HepG2 (cell line): ENCODE data around the gene KLHL21. TPM values are rescaled to one million over a fixed set of nuclear protein-coding genes. Genes with fewer than 3 reads are reported as not detected.

ENCODE experiments used
- ATF6 ChIP-seq: sonication (generic); formaldehyde crosslinking; conservative IDR thresholded peaks from 2 replicates; pipeline ENCODE4 v1.4.0; 2020; ENCODE audit warnings: missing genetic modification reagents
- BCLAF1 ChIP-seq: fragments of 450-650 bp; IDR thresholded peaks from 2 replicates; pipeline ENCODE4 v1.6.1; 2017; ENCODE audit warnings: mild to moderate bottlenecking
- CHD4 ChIP-seq: fragments of 200-600 bp; sonication (generic); IDR thresholded peaks from 2 replicates; pipeline ENCODE4 v1.7.0; 2017; ENCODE audit warnings: mild to moderate bottlenecking, low read length, borderline replicate concordance
- FOXO4 ChIP-seq: sonication (generic); formaldehyde crosslinking; conservative IDR thresholded peaks from 2 replicates; pipeline ENCODE4 v1.8.1; 2023; ENCODE audit warnings: missing genetic modification reagents
- IRF1 ChIP-seq: sonication (generic); formaldehyde crosslinking; IDR thresholded peaks from 2 replicates; pipeline ENCODE4 v1.4.0; 2020; ENCODE audit warnings: low read depth, mild to moderate bottlenecking, missing genetic modification reagents
- MEIS2 ChIP-seq: sonication (generic); formaldehyde crosslinking; IDR thresholded peaks from 2 replicates; pipeline ENCODE4 v1.9.0; 2021; ENCODE audit warnings: mild to moderate bottlenecking, missing genetic modification reagents
- MXD3 ChIP-seq: IDR thresholded peaks from 2 replicates; pipeline ENCODE4 v1.6.1; 2016; ENCODE audit warnings: mild to moderate bottlenecking, missing biosample characterization, missing genetic modification reagents
- NFIB ChIP-seq: sonication (generic); formaldehyde crosslinking; IDR thresholded peaks from 2 replicates; pipeline ENCODE4 v1.9.0; 2021; ENCODE audit warnings: missing genetic modification reagents, mild to moderate bottlenecking, borderline replicate concordance
- PLRG1 ChIP-seq: fragments of 450-650 bp; conservative IDR thresholded peaks from 2 replicates; pipeline ENCODE4 v1.6.1; 2016
- RFX1 ChIP-seq: fragments of 450-650 bp; IDR thresholded peaks from 2 replicates; pipeline ENCODE4 v1.6.1; 2017
- RFX5 ChIP-seq: IDR thresholded peaks from 2 replicates; pipeline ENCODE4 v1.6.1; 2011; ENCODE audit warnings: low read depth, low read length, improper control_type of control experiment
- SRSF4 ChIP-seq: fragments of 200-400 bp; formaldehyde crosslinking; IDR thresholded peaks from one replicate; pipeline ENCODE4 v1.6.1; 2018; ENCODE audit warnings: mild to moderate bottlenecking, low read depth, low read length, moderate library complexity; ENCODE audit not compliant: poor library complexity, severe bottlenecking
- SYNCRIP ChIP-seq: fragments of 200-400 bp; formaldehyde crosslinking; IDR thresholded peaks from 2 replicates; pipeline ENCODE4 v1.6.1; 2018; ENCODE audit warnings: mild to moderate bottlenecking, low read depth, low read length; ENCODE audit not compliant: insufficient read depth
- ZFAT ChIP-seq: sonication (generic); formaldehyde crosslinking; conservative IDR thresholded peaks from 2 replicates; pipeline ENCODE4 v1.8.1; 2023; ENCODE audit warnings: missing genetic modification reagents, inconsistent platforms
- ZIK1 ChIP-seq: sonication (generic); formaldehyde crosslinking; IDR thresholded peaks from 2 replicates; pipeline ENCODE4 v1.5.0; 2020; ENCODE audit warnings: mild to moderate bottlenecking, low read depth, missing genetic modification reagents, borderline replicate concordance
- ZMYM2 ChIP-seq: sonication (generic); formaldehyde crosslinking; IDR thresholded peaks from 2 replicates; pipeline ENCODE4 v1.8.0; 2022; ENCODE audit warnings: mild to moderate bottlenecking, missing genetic modification reagents
- ZNF234 ChIP-seq: sonication (generic); formaldehyde crosslinking; conservative IDR thresholded peaks from 2 replicates; pipeline ENCODE4 v1.5.1; 2020; ENCODE audit warnings: mild to moderate bottlenecking, missing genetic modification reagents
- ZNF296 ChIP-seq: sonication (generic); formaldehyde crosslinking; conservative IDR thresholded peaks from 2 replicates; pipeline ENCODE4 v1.5.0; 2020; ENCODE audit warnings: mild to moderate bottlenecking, missing genetic modification reagents
- ZNF343 ChIP-seq: sonication (generic); formaldehyde crosslinking; IDR thresholded peaks from 2 replicates; pipeline ENCODE4 v1.4.0; 2020; ENCODE audit warnings: mild to moderate bottlenecking, missing genetic modification reagents
- ZNF432 ChIP-seq: sonication (generic); formaldehyde crosslinking; IDR thresholded peaks from 2 replicates; pipeline ENCODE4 v1.5.0; 2020; ENCODE audit warnings: missing genetic modification reagents, mild to moderate bottlenecking, borderline replicate concordance
- ZNF629 ChIP-seq: sonication (generic); formaldehyde crosslinking; conservative IDR thresholded peaks from 2 replicates; pipeline ENCODE4 v1.5.0; 2020; ENCODE audit warnings: missing genetic modification reagents
- ZNF713 ChIP-seq: sonication (generic); formaldehyde crosslinking; IDR thresholded peaks from 2 replicates; pipeline ENCODE4 v1.4.0; 2020; ENCODE audit warnings: mild to moderate bottlenecking, missing genetic modification reagents
- ZNF788 ChIP-seq: sonication (generic); formaldehyde crosslinking; IDR thresholded peaks from 2 replicates; pipeline ENCODE4 v1.5.0; 2020; ENCODE audit warnings: mild to moderate bottlenecking, missing genetic modification reagents, borderline replicate concordance
- polyA plus RNA-seq, 8 experiments: library from polyadenylated mRNA; depleted of rRNA in 3 of 8; stranded (reverse) in 7 of 8; unstranded in 1 of 8; fragments of >200 nt; fragmentation: Illumina TruSeq in 4 of 8; extraction: Trizol in 4 of 8; gene quantifications; 2 replicates each; pipeline versions ENCODE4 v1.2.1 to v1.2.3, GENCODE V29; 2011 to 2016; ENCODE audit warnings: low read depth in 4 of 8, missing spikeins in 1 of 8, mixed read lengths in 1 of 8; ENCODE audit not compliant: insufficient read depth in 1 of 8
- total RNA-seq, 5 experiments: library from RNA; depleted of rRNA; stranded (reverse); fragments of >200 nt; fragmentation: Illumina TruSeq; extraction: Trizol; gene quantifications; 2 replicates each; pipeline ENCODE4 v1.2.3, GENCODE V29; 2016; ENCODE audit warnings: low read depth in 1 of 5

KLHL21 gene
- total and polyA plus RNA-seq, 2 of the 13 experiments (the other 11 are each of a cell fraction or from before 2014, with no cell fraction given): 14.8 to 25.0 TPM

GRCh38 chr1:6613361-6614018, 10.8 kb upstream of the KLHL21 start, which contains the start of gene PHF13 (continued):
- TF ChIP-seq FOXO4 (CRISPR knock-in tag) (no peak), ZMYM2 (CRISPR knock-in tag) (no peak), BCLAF1 (no peak), NFIB (CRISPR knock-in tag) (no peak), RFX5 (no peak), ZIK1 (CRISPR knock-in tag) (no peak), MEIS2 (CRISPR knock-in tag) (0 out of 2 replicates have a peak, but pooled peaks have one; percentile 13), ZFAT (CRISPR knock-in tag) (no peak), ZNF296 (CRISPR knock-in tag) (no peak), ZNF432 (no peak), ATF6 (CRISPR knock-in tag) (no peak), MXD3 (CRISPR knock-in tag) (no peak), ZNF713 (CRISPR knock-in tag) (no peak), SRSF4 (no peak), CHD4 (no peak), IRF1 (CRISPR knock-in tag) (no peak), ZNF788 (CRISPR knock-in tag) (0 out of 2 replicates have a peak, but pooled peaks have one; percentile 31), ZNF629 (no peak), RFX1 (no peak), PLRG1 (no peak), ZNF343 (no peak), ZNF234 (CRISPR knock-in tag) (no peak), SYNCRIP (no peak)
